ENCODE measurements around the gene IL12RB1.

DNA sequence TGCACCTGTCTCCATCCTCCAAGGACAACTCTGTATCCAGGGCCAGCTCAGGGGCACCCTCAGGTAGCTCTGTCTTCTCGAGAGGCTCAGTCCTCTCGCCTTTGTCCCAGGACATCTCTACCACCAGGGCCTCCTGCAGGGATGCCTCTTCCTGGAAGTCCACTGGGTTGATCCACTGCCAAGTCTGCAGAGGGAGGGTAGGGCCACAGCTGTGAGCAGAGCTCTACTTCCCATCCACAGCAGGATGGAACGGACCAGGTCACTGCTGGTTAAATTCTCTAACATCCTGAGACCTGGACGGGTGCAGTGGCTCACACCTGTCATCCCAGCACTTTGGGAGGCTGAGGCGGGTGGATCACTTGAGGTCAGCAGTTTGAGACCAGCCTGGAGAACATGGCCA, 26.8 kb downstream of the IL12RB1 start:
- TF ChIP-seq, protein P1, sequence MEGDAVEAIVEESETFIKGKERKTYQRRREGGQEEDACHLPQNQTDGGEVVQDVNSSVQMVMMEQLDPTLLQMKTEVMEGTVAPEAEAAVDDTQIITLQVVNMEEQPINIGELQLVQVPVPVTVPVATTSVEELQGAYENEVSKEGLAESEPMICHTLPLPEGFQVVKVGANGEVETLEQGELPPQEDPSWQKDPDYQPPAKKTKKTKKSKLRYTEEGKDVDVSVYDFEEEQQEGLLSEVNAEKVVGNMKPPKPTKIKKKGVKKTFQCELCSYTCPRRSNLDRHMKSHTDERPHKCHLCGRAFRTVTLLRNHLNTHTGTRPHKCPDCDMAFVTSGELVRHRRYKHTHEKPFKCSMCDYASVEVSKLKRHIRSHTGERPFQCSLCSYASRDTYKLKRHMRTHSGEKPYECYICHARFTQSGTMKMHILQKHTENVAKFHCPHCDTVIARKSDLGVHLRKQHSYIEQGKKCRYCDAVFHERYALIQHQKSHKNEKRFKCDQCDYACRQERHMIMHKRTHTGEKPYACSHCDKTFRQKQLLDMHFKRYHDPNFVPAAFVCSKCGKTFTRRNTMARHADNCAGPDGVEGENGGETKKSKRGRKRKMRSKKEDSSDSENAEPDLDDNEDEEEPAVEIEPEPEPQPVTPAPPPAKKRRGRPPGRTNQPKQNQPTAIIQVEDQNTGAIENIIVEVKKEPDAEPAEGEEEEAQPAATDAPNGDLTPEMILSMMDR (IDR thresholded peaks at IDR 0.05) = no peak
- no peak for TF ChIP-seq POLR2A (IDR thresholded peaks at IDR 0.05)

Data from heart left ventricle (tissue), 13 donors.